Lung (tissue), 12 donors: Measurements from ENCODE around the gene ZFP1. TPM values are rescaled to one million over a fixed set of nuclear protein-coding genes. Genes with fewer than 3 reads are reported as not detected.
A peak's percentile ranks its signal among the peaks of the same experiment; 100 is the strongest.

Experiments used
- ATAC-seq: fragments of 200-7000 bp; cut with Tn5 transposase; one replicate; pipeline ENCODE4 v1.9.1; 2020; ENCODE audit warnings: moderate number of reproducible peaks; ENCODE audit not compliant: insufficient read depth, low FRiP score
- DNase-seq, 3 donors: peaks; one replicate each; pipeline ENCODE4 v3.0.0-alpha.2; 2013 to 2017
- H3K27ac ChIP-seq, 2 donors: one replicate each; pipeline ENCODE4 v1.5.1; 2013; ENCODE audit warnings: mild to moderate bottlenecking in 2 of 2, moderate library complexity in 2 of 2, control low read depth in 1 of 2, inconsistent platforms in 1 of 2, low read depth in 1 of 2, low read length in 1 of 2
- H3K27me3 ChIP-seq, 3 donors: one replicate each; pipeline ENCODE4 v1.5.1; 2013; ENCODE audit warnings: low read length in 2 of 3; ENCODE audit not compliant: control insufficient read depth in 3 of 3, insufficient read depth in 3 of 3
- H3K36me3 ChIP-seq, 4 donors: one replicate each; pipeline ENCODE4 v1.5.1; 2013; ENCODE audit warnings: low read length in 4 of 4, mild to moderate bottlenecking in 1 of 4, moderate library complexity in 1 of 4; ENCODE audit not compliant: control insufficient read depth in 4 of 4, insufficient read depth in 4 of 4
- H3K4me1 ChIP-seq, 5 donors: one replicate each; pipeline ENCODE4 v1.5.1; 2013; ENCODE audit warnings: low read length in 5 of 5, mild to moderate bottlenecking in 2 of 5, moderate library complexity in 1 of 5; ENCODE audit not compliant: control insufficient read depth in 5 of 5, insufficient read depth in 5 of 5
- H3K4me3 ChIP-seq: one replicate; pipeline ENCODE4 v1.5.1; 2013; ENCODE audit warnings: mild to moderate bottlenecking, control low read depth, moderate library complexity
- H3K9ac ChIP-seq, 2 donors: one replicate each; pipeline ENCODE4 v1.5.1; 2013; ENCODE audit warnings: low read length in 2 of 2, control low read depth in 1 of 2; ENCODE audit not compliant: insufficient read depth in 1 of 2
- H3K9me3 ChIP-seq, 4 donors: one replicate each; pipeline ENCODE4 v1.5.1; 2013; ENCODE audit warnings: low read length in 3 of 4, mild to moderate bottlenecking in 1 of 4, moderate library complexity in 1 of 4; ENCODE audit not compliant: control insufficient read depth in 4 of 4, insufficient read depth in 3 of 4
- CTCF ChIP-seq: IDR thresholded peaks from 2 replicates; pipeline ENCODE4 v1.5.1; 2012; ENCODE audit warnings: mild to moderate bottlenecking; ENCODE audit errors: control extremely low read depth, extremely low read depth
- WGBS, 2 donors: extraction: QIAGEN DNeasy Blood & Tissue Kit; methylation state at CpG; one replicate each; pipeline ENCODE4 v1.1.7; 2013; 5-methylcytosine and 5-hydroxymethylcytosine counted together
- polyA plus RNA-seq, 2 donors: library from polyadenylated mRNA; stranded (reverse); fragments of 200-250 nt; gene quantifications; one replicate each; pipeline ENCODE4 v1.2.1, GENCODE V29; 2013
- total RNA-seq, 2 donors: library from RNA; depleted of rRNA in 1 of 2; stranded (reverse); fragments of >200 nt in 1 of 2; gene quantifications; one replicate each; pipeline ENCODE4 v1.2.1, GENCODE V29; 2014 to 2021
- donor health status: control.
- donor health status: control.
- donor health status: Bipolar disorder and iron deficiency.
- donor health status: healthy.
- donor health status: DM: yes; HTN: yes; CAD: no.

Gene ZFP1
- total and polyA plus RNA-seq, 4 donors, result 3.3 to 18.4 (median 6.1) TPM

- peaks cover 0 to 4% (median 0%) of the 10 kb centered on the region in 3 donors for H3K27me3 ChIP-seq
- TF ChIP-seq CTCF, result no peak
- no peaks in the 10 kb centered on the region for H3K9me3 ChIP-seq
- DNase-seq (peak in 2 of 3 donors; percentile 6 to 9), ATAC-seq (no peak)
- H3K27ac ChIP-seq, result no peak overlapping the region
- H3K36me3 ChIP-seq, result no peaks in the 10 kb centered on the region
- H3K4me1 ChIP-seq, result peaks cover 0 to 5% (median 0%) of the 10 kb centered on the region in 5 donors
- 46 to 47% methylated on average over 14 of the region's 14 CpGs for WGBS, 2 donors
- no peak overlapping the region for H3K9ac ChIP-seq
- H3K4me3 ChIP-seq, result no peak overlapping the region
Measured at GRCh38 chr16:75197522-75198134, 49.3 kb downstream of the ZFP1 start.

GRCh38 chr16:75198135-75198600 is 49.8 kb downstream of the ZFP1 start:
- no peak overlapping the region for H3K27ac ChIP-seq
- H3K36me3 ChIP-seq, result no peaks in the 10 kb centered on the region
- ATAC-seq (no peak), DNase-seq (peak in 2 of 3 donors; percentile 6 to 38)
- H3K9me3 ChIP-seq, result no peaks in the 10 kb centered on the region
- no peak overlapping the region for H3K4me3 ChIP-seq
- H3K27me3 ChIP-seq, result peaks cover 0 to 4% (median 0%) of the 10 kb centered on the region in 3 donors
- H3K4me1 ChIP-seq, result peaks cover 0 to 5% (median 0%) of the 10 kb centered on the region in 5 donors
- no peak for TF ChIP-seq CTCF
- no peak overlapping the region for H3K9ac ChIP-seq
- 36 to 50% methylated on average over 18 of the region's 18 CpGs for WGBS, 2 donors

GRCh38 chr16:75202069-75202590 is 53.8 kb downstream of the ZFP1 start:
- DNase-seq (no peak), ATAC-seq (no peak)
- peaks cover 0 to 4% (median 0%) of the 10 kb centered on the region in 3 donors for H3K27me3 ChIP-seq
- H3K36me3 ChIP-seq, result no peaks in the 10 kb centered on the region
- H3K27ac ChIP-seq, result no peak overlapping the region
- H3K4me3 ChIP-seq, result no peak overlapping the region
- H3K9me3 ChIP-seq, result no peaks in the 10 kb centered on the region
- WGBS, 2 donors, result 94 to 96% methylated on average over 13 of the region's 13 CpGs
- H3K4me1 ChIP-seq, result peaks cover 0 to 5% (median 0%) of the 10 kb centered on the region in 5 donors
- no peak overlapping the region for H3K9ac ChIP-seq
- no peak for TF ChIP-seq CTCF
